GM19023 (cell line): ENCODE data around the gene PDIA3.
"Not testable (repeated sequence)": the region's sequence is repeated elsewhere in the genome, so short reads cannot be mapped to it uniquely, and the experiment has no call there.

Experiments
- ATAC-seq: cut with Tn5 transposase; IDR thresholded peaks from one replicate; pipeline ENCODE4 v1.9.1; 2021; ENCODE audit warnings: mild to moderate bottlenecking, moderate library complexity; ENCODE audit not compliant: unreplicated experiment

The PDIA3 gene

GRCh38 chr15:43808960-43809678 is 62.9 kb downstream of the PDIA3 start:
- peak; percentile 57 for ATAC-seq

DNA sequence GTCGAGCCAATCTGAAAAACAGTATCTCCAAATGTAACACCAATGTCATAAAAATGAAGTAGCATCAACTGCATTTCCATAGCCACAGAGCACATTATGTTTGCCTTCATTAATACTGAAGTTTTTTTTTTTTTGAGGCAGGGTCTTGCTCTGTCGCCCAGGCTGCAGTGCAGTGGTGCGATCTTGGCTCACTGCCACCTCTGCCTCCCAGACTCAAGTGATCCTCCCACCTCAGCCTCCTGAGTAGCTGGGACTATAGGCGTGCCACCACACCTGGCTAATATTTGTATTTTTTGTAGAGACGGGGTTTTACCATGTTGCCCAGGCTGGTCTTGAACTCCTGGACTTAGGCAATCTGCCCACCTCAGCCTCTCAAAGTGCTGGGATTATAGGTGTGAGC is 68.8 kb downstream of the PDIA3 start:
- not testable (repeated sequence) for ATAC-seq

DNA sequence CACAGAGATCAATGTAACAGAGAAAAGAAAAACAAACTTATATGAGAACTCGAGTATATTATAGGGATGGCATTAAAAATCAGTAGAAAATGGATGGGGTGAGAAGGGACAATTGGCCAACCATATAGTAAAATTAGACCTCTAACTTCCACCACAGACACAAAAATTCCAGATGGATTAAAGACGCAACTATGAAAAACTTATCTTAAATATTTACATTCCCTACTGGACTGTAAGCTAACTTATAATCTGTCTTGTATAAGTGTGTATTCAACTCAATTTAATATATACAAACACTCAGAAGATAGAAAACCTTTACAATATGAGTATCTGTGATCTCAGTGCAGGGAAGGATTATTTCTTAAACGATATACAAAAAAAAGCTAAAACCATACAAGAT is 75.3 kb downstream of the PDIA3 start:
- no peak for ATAC-seq
